Stimulated activated CD4-positive, alpha-beta T cell treated with anti-CD3 and anti-CD28 coated beads, Interleukin-4, amount 100 ng/mL, for 48 hours (primary cell): ENCODE data around the gene NPFFR1.

ENCODE experiments used
- DNase-seq, 2 donors: peaks; one replicate each; pipeline ENCODE4 v3.0.0-alpha.2; 2020; ENCODE audit warnings: low read depth in 2 of 2

Gene NPFFR1

DNA sequence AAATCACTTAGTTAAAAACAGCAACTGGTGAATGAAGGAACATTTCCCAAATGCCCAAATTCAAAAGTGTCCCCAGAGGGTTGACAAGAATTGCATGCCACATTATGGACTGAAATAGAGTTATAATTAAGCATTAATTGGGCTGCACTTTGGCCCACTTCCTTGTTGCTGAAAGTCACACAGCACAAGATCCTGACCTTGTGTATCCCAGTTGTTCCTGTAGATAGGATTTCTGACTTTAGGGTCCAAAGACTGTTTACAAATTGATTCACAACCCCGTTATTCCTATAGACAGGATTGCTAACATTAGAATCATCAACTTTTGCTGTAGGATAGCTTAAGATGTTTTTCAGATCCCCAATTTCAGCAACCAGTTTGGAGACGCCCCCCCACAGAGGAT is 31.5 kb upstream of the NPFFR1 start:
- DNase-seq: no peak

DNA sequence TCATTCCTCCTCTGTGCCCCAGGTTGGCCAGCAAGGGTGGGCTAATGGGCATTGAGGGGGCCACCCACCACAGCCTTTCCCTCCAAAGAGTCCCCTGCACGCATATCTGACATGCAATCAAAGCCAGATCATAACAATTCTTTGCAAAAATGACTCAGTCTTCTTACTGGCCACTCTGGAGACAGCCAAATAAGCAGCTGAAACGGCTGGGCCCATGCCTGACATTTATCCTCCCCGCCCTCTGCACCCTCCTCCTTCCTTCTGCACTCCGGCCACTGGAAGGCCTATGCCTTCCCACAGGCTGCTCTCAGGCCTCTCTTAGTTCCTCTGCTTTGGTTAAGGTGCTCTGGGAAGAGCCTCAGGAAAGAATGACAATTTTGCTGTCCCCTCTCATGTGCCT is 29.2 kb upstream of the NPFFR1 start:
- no peak for DNase-seq

- no peak for DNase-seq
Measured at GRCh38 chr10:70312249-70312648, 28.4 kb upstream of the NPFFR1 start.

DNA sequence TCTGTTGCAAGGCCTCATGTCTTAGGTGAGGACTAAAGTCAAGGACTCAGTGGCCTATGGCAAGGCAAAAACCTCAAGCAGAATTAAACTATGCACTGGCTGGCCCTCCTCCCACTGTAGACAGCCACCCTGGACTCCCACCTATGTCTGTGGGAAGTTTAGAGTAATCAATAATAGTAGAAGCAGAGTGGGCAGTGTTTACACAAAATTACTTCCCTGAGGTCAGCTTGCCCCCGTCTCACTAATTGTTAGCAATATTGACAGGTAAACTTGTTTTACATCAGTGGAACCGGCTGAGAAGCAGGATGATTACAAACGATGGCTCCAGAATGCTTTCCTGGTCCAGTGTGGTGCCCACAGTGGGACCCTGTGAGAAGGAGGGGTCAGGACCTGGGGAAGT is 27.9 kb upstream of the NPFFR1 start:
- no peak for DNase-seq

GRCh38 chr10:70309661-70310060 is 25.9 kb upstream of the NPFFR1 start:
- no peak for DNase-seq

DNA sequence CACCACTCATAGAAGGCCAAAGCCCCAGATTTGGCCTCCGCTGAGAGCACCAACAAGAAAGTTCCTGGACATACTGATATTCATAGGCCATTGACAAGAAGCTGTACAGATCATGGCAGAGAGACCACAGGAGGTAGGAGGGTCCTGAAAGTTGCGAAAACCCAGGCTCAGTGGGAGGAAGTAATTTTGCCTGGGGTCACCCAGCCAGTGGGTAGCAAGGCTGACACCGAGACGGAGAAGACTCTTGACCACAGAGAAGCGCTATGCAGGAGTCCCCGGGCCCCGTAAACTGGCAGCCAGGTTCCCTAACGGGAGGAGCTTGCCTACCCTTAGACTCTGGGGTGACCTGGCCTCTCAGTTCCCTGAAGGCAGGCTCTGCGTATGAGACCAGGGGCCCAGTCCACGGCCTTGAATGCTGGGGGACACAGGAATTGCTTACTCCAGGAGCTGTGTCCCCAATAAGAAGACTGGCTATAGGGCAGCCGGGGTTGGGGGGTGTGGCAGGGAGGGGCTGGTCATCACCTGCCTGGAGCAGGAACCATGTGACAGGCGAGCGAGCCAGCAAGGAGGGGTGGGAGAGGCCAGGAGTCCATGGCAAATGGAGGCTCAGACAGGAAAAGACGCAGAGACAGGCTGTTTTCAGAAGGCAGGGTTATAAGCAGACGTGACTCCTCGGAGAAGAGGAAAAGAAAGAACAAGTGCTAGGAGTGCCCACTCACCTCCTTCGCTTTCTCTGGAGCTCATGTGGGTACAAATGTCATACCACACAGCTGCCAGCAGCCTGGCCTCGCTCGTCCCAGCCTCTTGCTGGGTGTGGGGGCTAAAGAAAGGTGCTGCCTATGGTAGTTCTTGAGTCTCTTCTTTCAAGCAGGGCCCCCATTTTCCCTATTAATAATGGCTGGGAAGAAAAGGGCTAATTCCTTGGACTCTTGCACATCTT is 24.6 kb upstream of the NPFFR1 start:
- no peak for DNase-seq

GRCh38 chr10:70306886-70307520 is 23.2 kb upstream of the NPFFR1 start:
- DNase-seq: no peak

DNA sequence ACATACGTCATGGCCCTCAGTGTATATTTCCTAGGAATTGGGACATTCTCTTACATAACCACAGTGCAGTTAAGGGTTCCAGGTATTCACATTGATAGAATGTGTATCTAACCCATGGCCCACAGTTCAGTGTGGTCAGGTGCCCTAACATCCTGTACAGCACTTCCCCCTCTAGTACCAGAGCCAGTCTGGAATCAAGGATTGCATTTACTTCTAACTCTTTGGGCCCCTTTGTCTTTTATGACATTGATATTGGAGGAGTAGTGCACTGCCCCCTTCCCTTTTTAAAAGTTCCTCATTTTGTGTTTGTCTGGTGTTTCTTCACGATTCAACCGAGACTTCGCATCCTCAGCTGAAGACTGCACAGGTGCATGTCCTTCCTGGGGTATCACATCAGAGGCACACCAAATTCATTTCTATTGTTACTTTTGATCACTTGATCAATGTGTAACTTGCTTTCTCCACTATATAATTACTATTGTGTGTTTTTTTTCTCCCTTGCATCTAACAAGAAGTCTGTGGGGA is 22.4 kb upstream of the NPFFR1 start:
- DNase-seq: no peak

GRCh38 chr10:70303730-70304129 is 19.9 kb upstream of the NPFFR1 start:
- no peak for DNase-seq

DNA sequence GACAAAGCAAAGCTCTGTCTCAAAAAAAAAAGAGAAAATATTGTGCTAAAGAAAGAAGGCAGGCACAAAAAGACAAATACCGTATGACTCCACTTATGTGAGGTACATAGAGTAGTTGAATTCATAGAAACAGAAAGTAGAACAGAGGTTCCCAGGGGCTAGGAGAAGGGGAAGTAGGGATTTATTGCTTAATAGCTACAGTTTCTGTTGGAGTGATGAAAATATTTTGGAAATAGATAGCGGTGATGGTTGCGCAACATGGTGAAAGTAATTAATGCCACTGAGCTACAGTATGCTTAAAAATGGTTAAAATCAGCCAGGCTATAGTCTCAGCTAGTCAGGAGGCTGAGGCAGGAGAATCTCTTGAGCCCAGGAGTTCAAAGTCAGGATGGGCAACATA is 18.5 kb upstream of the NPFFR1 start:
- no peak for DNase-seq

DNA sequence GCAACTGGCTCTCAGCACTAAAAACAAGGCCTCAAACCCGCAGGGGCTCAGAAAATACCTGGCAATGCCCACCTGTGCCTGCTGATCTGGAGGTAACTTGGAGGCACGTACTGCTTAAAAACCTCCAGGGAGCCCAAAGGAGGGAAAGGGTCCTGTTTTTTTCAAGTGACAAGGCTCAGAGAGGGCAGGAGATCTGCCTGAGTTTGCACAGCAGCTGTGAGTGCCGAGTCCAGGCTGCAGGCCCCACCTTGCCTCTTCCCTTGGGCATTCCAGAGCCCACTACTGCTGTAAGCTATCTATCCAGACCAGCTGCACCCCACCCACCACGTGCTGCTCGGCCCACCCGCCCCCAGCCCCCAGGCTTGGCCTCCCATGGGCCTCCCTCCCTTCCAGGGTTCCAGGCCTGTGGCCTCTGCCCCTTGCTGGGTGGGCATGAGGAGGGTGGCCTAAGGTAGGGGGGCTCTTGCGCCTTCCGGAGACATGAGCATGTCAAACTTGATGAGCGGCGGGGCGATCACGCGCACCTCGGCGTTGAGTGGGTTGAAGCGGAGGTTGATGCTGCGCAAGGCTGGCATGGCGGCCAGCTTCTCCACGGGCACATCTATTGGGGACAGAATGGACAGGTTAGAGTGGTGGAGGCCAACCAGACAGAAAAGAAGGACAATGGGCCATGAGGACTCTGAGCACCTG is 17.2 kb upstream of the NPFFR1 start:
- DNase-seq: no peak

DNA sequence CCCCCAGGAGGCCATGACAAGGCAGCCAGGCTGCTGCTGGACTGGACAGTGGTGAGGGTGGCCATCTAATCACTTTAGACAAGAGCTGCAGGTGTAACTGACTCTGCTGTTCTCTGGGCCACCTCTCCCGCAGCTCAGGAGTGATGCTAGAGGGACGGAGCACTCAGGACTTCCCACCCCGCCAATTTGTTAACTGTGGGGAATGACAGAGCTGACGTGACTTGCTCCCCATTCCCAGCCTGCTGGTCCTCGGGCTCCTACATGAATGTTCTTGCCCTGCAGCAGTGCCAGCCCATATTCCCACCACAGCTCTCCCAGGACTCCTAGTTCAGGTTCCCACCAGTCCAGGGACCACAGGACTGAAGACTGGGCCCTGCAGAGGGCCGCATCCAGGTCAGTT is 16.7 kb upstream of the NPFFR1 start:
- DNase-seq: no peak

- DNase-seq: no peak
Measured at GRCh38 chr10:70299876-70300275, 16.1 kb upstream of the NPFFR1 start.

- DNase-seq: no peak
Measured at GRCh38 chr10:70298393-70298792, 14.6 kb upstream of the NPFFR1 start.

DNA sequence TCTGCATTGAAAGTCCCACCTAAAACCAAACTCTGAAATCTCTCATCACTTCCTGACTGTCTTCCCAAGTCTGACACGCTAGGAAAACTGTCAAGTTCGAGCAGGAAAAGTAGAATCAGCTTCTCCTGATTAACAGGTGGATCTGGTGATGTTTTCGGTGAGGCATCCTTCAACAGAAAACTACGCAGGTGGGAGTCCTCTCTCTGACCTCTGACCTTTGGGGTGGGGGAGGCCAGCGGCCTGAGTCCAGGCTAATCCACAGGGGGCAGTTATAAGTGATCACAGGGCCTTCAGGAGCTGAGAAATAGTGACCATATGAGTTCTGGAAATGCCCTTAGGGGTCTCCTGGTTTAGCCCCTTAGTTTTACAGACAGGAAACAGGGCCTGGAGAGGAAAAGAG is 13.4 kb upstream of the NPFFR1 start:
- no peak for DNase-seq

GRCh38 chr10:70296406-70296899 is 12.6 kb upstream of the NPFFR1 start:
- DNase-seq: no peak

DNA sequence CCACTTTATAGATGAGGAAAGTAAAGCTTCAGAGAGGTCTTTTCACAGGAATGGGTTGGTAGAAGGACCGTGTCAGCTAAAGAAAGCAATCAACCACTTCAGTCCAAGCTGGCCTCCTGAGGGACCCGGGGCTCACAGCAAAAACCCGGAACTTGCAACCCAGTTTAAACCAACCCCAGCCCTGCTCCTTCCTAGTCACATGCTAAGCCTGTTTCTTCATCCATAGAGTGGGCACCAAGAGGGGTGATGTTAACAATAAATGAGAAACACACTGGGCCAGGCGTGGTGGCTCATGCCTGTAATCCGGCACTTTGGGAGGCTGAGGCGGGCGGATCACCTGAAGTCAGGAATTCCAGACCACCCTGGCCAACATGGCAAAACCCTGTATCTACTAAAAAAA is 12.1 kb upstream of the NPFFR1 start:
- DNase-seq: no peak

- no peak for DNase-seq
Measured at GRCh38 chr10:70295321-70295720, 11.5 kb upstream of the NPFFR1 start.

- no peak for DNase-seq
Measured at GRCh38 chr10:70293169-70293843, 9.5 kb upstream of the NPFFR1 start.

- no peak for DNase-seq
Measured at GRCh38 chr10:70292004-70292403, 8.2 kb upstream of the NPFFR1 start.

DNA sequence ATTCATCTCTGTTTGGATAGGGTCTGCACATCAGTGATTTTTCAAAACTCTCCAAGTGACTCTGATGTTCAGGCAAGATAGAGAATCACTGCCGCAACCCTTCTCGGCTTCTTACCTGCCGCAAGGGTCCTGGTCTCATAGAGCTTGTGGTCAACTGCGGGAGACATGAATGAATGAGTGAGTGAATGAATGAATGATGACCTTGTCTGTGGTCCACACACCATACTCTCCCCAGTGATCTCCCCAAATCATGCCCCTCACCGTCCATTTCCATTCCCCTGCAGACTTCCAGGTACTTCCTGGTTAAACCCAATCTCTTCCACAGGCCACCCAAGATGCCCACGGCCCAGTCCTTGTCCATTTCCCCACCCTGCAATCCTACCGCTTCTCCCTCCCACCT is 5.9 kb upstream of the NPFFR1 start:
- no peak for DNase-seq

DNA sequence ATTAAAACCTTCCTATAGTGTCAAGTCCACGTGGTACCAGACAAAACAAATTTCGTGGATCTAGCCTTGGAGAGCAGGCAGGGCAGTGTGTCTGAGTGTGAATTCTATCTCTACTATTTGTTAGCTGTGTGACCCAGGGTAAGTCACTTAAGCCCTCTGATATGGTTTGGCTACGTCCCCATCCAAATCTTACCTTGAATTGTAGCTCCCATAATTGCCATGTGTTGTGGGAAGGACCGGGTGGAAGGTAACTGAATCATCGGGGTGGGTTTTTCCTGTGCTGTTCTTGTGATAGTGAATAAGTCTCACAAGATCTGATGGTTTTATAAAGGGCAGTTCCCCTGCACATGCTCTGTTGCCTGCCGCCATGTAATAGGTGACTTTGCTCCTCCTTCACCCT is 2.8 kb upstream of the NPFFR1 start:
- DNase-seq: no peak
